AG04449 (cell line): ENCODE data around the gene GPR107.

Experiments used
- CTCF ChIA-PET: fragments of 350-600 bp; formaldehyde crosslinking; extraction: SDS; loops from one replicate; lab custom pipeline; 2021; ENCODE audit warnings: antibody characterized with exemption; lab: Yijun Ruan, JAX
- POLR2A ChIA-PET: fragments of 400-600, 350-600 bp; formaldehyde crosslinking; extraction: SDS; loops from one replicate; lab custom pipeline; 2020; ENCODE audit warnings: antibody characterized with exemption, inconsistent platforms; lab: Yijun Ruan, JAX
- DNase-seq: peaks from one replicate; pipeline ENCODE4 v3.0.0-alpha.2; 2010; ENCODE audit warnings: low read depth, low spot score
- H3K4me3 ChIP-seq: 2 replicates; pipeline ENCODE4 v1.5.1; 2011; ENCODE audit warnings: low read depth, mild to moderate bottlenecking, control low read depth, low read length
- TF ChIP-seq, protein P1 (sequence below): IDR thresholded peaks from one replicate; pipeline ENCODE4 v1.5.1; 2011; ENCODE audit warnings: mild to moderate bottlenecking, moderate library complexity, low read length, control low read depth, inconsistent platforms; ENCODE audit not compliant: insufficient read depth; ENCODE audit errors: missing control alignments

GPR107 gene

DNA sequence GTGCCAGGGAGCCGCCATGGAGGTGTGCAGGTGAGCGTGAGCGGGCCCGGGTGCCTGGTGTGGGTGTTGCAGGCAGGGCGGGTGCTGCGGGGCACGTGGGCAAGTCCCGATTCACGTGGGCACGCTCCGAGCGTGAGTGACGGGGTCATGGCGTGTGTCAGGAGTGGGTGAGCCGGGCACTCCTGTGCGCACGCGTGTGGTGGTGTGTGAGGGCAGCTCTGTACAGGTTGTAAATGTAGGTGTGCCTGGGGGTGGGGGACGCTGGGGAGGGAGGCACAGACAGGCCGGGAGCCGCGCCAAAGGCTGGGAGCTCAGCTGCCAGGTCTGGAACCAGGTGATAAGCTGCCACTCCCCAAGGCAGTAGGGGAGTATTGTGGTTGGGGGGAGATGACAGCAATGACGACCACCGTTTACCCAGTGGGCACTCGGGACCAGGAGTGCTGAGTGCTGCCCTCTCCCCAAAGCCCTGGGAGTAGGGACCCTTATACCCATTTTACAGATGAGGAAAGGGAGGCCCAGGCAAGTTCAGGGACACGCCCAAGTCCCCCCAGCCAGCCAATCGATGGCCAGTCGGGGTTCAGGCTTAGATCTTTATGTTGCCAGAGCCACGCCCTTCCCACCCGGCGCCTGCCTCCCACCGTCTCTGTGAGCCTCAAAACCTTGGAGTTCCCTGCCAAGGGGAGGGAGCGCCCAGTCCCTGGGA is 128.1 kb downstream of the GPR107 start:
- no peak for DNase-seq
- TF ChIP-seq, protein P1, sequence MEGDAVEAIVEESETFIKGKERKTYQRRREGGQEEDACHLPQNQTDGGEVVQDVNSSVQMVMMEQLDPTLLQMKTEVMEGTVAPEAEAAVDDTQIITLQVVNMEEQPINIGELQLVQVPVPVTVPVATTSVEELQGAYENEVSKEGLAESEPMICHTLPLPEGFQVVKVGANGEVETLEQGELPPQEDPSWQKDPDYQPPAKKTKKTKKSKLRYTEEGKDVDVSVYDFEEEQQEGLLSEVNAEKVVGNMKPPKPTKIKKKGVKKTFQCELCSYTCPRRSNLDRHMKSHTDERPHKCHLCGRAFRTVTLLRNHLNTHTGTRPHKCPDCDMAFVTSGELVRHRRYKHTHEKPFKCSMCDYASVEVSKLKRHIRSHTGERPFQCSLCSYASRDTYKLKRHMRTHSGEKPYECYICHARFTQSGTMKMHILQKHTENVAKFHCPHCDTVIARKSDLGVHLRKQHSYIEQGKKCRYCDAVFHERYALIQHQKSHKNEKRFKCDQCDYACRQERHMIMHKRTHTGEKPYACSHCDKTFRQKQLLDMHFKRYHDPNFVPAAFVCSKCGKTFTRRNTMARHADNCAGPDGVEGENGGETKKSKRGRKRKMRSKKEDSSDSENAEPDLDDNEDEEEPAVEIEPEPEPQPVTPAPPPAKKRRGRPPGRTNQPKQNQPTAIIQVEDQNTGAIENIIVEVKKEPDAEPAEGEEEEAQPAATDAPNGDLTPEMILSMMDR, result no peak
- H3K4me3 ChIP-seq, result no peak overlapping the region
- CTCF ChIA-PET, result no interaction called here
- POLR2A ChIA-PET, result no interaction called here

DNA sequence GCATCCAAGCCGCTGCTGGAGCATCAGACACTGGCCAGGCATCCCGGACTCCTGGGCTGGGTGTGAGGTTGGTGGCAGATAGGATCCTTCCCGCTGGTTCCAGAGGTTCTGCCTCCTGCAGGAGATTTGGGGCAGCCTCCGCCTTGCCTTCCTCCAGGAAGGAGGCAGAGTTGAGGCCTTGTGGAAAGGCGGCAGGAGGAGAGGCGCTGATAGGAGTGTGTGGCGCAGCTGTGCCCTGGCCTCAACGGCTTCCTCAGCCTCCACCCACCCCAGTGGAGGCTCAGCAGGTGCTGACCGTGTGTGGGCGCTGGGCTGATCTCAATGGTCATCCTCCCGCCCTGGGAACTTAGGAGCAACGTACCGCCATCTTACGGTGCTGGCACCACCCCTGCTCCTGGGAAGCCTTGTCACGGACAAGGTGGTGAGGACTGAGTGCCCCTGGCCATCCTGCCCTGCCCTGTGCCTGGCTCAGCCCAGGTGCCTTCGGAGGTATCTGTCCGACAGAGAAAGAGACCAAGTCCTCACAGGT is 128.7 kb downstream of the GPR107 start:
- CTCF ChIA-PET, result interaction anchor here (0.6 to 1.4 kb wide), 4 partner anchors 8 to 75 kb away, joined by 3 to 10 read pairs (median 5); no protein-coding TSS in a partner anchor
- no peak overlapping the region for H3K4me3 ChIP-seq
- POLR2A ChIA-PET, result interaction anchor here (1.3 kb wide), 1 partner anchor 9 kb away, joined by 7 read pairs; no protein-coding TSS in a partner anchor
- TF ChIP-seq, protein P1, result no peak
- no peak for DNase-seq

DNA sequence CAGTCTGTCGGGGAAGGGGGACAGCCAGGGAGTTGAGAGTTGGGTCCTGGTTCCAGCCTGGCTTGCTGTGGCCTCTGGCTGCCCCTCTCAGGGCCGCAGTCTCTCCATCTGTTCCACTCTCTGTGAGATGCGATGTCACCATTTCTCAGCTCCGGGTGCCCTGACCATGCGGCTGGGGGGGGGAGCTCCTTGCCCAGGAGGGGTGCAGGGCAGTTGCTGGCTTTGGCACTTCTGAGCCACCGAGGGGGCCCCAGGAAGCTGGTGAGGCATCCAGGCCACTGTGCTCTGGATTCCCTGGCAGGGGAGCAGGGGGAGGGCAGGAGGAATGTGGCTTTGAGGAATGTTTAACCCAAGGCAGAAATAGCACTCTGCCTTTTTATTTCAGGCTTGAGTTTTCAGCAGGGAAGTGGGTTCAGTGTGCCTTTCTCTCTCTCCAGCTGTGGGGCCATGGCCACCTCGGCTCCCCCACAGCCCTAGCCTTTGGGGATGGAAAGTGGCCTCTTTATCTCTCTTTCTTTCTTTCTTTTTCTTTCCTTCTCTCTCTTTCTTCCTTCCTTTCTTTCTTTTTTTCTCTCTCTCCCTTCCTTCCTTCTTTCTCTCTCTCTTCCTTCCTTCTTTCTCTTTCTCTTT is 129.5 kb downstream of the GPR107 start:
- POLR2A ChIA-PET, result interaction anchor here (1.3 kb wide), 1 partner anchor 10 kb away, joined by 7 read pairs; no protein-coding TSS in a partner anchor
- H3K4me3 ChIP-seq, result peak overlapping the region; percentile 7
- CTCF ChIA-PET, result interaction anchor here (0.6 to 1.4 kb wide), 4 partner anchors 9 to 76 kb away, joined by 3 to 10 read pairs (median 5); no protein-coding TSS in a partner anchor
- TF ChIP-seq, protein P1, result no peak
- DNase-seq, result peak; percentile 44

DNA sequence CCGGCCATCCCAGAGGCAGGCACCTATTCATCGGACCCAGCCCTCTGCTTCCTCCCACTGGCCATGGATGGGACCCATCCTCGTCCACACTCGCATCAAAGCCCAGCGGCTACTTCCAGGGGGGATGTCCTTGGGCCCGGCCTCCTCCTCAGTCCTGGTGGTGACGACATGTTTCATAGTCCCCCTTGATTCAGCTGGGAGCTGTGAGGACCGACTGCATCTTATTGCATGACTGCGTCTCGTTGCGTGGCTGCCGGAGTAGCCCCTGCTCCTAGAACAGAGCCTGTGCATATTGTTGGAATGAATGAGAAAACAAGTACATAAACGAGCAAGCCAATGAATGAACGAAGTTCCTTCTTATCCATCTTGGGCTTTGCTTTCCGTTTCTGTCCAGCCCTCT is 131.3 kb downstream of the GPR107 start:
- TF ChIP-seq, protein P1, result no peak
- H3K4me3 ChIP-seq, result peak overlapping the region; percentile 36
- CTCF ChIA-PET, result interaction anchor here (1.0 to 2.3 kb wide), 4 partner anchors 11 to 77 kb away, joined by 3 to 10 read pairs (median 6); no protein-coding TSS in a partner anchor
- DNase-seq, result no peak
- POLR2A ChIA-PET, result interaction anchor here (0.7 to 1.0 kb wide), 2 partner anchors 11 to 56 kb away, joined by 3 read pairs; no protein-coding TSS in a partner anchor

DNA sequence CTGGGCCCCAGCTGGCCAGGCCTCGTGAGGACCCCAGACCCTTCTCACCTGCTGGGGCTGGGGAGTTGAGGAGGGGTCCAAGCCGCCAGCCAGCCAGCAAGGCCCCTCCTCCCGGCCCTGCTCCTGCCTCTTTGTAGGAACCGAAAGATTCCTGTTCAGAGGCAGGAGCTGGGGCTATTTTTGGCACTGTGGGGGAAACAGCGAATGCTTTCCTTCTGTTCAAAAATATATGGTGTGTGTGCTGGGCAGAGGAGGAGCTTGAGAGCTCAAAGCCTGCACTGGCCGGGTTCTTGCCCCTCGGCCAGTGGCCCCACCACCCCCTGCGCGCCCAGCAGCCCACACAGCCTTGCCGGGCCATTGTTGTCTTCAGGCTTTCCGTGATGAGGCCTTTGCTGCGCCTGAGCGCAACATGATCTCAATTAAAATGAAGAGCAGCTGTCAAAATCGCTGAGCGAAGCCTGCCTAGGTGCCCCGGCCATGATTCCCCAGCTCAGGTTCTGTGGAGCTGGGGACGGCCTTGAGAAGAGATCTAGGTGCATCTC is 131.9 kb downstream of the GPR107 start:
- CTCF ChIA-PET, result interaction anchor here (0.7 to 2.3 kb wide), 5 partner anchors 12 to 78 kb away, joined by 3 to 10 read pairs (median 4); no protein-coding TSS in a partner anchor
- peak overlapping the region; percentile 36 for H3K4me3 ChIP-seq
- DNase-seq, result no peak
- TF ChIP-seq, protein P1, result no peak
- POLR2A ChIA-PET, result interaction anchor here (0.7 to 1.0 kb wide), 2 partner anchors 12 to 57 kb away, joined by 3 read pairs; no protein-coding TSS in a partner anchor
